ENCODE data around the gene ZC3H7B.
"Not testable (repeated sequence)": the region's sequence is repeated elsewhere in the genome, so short reads cannot be mapped to it uniquely, and the experiment has no call there.

Gene ZC3H7B

DNA sequence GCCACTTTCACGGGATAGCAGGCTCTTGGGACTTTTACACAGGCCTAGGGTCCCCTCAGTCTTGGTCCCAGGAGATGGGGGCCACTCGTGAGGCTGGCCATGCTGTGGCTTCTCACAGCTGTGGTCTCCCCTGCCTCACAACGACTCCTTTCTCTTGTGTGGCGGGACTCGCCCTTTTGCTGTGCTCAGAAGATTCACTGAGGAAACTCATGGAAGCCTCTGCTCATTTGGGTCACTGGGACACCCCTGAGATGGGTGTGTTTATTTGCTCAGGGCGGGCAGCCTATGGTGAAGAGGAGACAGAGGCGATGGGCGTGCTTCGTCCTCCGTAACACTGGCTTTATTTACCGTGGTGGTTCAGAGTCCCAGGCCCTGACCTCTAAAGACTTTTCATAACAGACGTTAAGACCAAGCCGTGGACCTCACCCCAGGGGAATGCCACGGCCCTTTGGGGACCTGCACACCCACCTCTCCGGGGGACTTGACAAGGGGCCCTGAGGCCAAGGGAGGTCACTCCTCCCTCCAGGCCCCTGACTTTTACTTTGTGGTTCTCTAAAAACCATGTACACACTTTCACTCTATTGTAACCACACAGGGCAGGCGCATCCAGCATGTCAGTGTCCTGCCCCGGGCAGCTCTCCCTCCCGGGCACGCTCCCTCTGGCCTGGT, 96.0 kb downstream of the ZC3H7B start:
- TF ChIP-seq GABPA (IDR thresholded peaks at IDR 0.05; ENCODE audit: low read depth) (no peak), POLR2AphosphoS5 (IDR thresholded peaks at IDR 0.05; ENCODE audit: low read depth) (no peak), CTCF (IDR thresholded peaks at IDR 0.05; ENCODE audit: insufficient read depth, low read length) (no peak), SPI1 (IDR thresholded peaks at IDR 0.05; ENCODE audit: borderline replicate concordance, low read depth) (no peak)
- TF ChIP-seq, protein P1, sequence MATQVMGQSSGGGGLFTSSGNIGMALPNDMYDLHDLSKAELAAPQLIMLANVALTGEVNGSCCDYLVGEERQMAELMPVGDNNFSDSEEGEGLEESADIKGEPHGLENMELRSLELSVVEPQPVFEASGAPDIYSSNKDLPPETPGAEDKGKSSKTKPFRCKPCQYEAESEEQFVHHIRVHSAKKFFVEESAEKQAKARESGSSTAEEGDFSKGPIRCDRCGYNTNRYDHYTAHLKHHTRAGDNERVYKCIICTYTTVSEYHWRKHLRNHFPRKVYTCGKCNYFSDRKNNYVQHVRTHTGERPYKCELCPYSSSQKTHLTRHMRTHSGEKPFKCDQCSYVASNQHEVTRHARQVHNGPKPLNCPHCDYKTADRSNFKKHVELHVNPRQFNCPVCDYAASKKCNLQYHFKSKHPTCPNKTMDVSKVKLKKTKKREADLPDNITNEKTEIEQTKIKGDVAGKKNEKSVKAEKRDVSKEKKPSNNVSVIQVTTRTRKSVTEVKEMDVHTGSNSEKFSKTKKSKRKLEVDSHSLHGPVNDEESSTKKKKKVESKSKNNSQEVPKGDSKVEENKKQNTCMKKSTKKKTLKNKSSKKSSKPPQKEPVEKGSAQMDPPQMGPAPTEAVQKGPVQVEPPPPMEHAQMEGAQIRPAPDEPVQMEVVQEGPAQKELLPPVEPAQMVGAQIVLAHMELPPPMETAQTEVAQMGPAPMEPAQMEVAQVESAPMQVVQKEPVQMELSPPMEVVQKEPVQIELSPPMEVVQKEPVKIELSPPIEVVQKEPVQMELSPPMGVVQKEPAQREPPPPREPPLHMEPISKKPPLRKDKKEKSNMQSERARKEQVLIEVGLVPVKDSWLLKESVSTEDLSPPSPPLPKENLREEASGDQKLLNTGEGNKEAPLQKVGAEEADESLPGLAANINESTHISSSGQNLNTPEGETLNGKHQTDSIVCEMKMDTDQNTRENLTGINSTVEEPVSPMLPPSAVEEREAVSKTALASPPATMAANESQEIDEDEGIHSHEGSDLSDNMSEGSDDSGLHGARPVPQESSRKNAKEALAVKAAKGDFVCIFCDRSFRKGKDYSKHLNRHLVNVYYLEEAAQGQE (IDR thresholded peaks at IDR 0.05; ENCODE audit: insufficient replicate concordance, low read depth), result no peak
- Histone ChIP-seq H3K27ac (replicated peaks) (no peak overlapping the region), H3K27me3 (ENCODE audit: insufficient read depth, poor library complexity, severe bottlenecking) (no peaks in the 10 kb centered on the region), H3K4me3 (replicated peaks; ENCODE audit: insufficient read depth, low read length) (no peak overlapping the region)
- no peak for DNase-seq (ENCODE audit: low read depth in 1 of 2, low spot score in 1 of 2)

DNA sequence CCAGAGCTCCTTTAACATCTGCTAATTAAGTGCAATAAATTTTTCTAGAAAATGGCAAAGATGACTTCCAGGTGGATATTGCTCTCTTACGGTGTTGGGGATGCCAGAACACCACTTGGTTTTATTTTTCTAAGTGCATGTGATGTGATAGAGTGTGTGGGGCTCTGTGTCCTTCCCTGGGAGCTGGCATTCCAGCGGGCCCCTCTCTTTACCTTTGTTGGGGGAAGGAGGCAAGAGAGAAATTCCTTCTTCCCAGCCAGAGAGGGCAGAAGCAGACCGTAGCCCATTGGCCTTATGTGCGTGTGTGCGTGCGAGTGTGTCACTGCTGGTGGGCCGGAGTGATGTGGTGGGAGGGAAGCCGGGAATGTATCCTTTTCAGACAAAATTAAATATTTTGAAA, 97.6 kb downstream of the ZC3H7B start:
- no peak for DNase-seq (ENCODE audit: low read depth in 1 of 2, low spot score in 1 of 2)
- TF ChIP-seq CTCF (IDR thresholded peaks at IDR 0.05; ENCODE audit: insufficient read depth, low read length) (no peak), SPI1 (IDR thresholded peaks at IDR 0.05; ENCODE audit: borderline replicate concordance, low read depth) (no peak), GABPA (IDR thresholded peaks at IDR 0.05; ENCODE audit: low read depth) (no peak), POLR2AphosphoS5 (IDR thresholded peaks at IDR 0.05; ENCODE audit: low read depth) (no peak)
- TF ChIP-seq, protein P1 (IDR thresholded peaks at IDR 0.05; ENCODE audit: insufficient replicate concordance, low read depth), result no peak
- H3K4me3 ChIP-seq (replicated peaks; ENCODE audit: insufficient read depth, low read length), result no peak overlapping the region
- H3K27ac ChIP-seq (replicated peaks), result no peak overlapping the region
- H3K27me3 ChIP-seq (ENCODE audit: insufficient read depth, poor library complexity, severe bottlenecking), result no peaks in the 10 kb centered on the region

DNA sequence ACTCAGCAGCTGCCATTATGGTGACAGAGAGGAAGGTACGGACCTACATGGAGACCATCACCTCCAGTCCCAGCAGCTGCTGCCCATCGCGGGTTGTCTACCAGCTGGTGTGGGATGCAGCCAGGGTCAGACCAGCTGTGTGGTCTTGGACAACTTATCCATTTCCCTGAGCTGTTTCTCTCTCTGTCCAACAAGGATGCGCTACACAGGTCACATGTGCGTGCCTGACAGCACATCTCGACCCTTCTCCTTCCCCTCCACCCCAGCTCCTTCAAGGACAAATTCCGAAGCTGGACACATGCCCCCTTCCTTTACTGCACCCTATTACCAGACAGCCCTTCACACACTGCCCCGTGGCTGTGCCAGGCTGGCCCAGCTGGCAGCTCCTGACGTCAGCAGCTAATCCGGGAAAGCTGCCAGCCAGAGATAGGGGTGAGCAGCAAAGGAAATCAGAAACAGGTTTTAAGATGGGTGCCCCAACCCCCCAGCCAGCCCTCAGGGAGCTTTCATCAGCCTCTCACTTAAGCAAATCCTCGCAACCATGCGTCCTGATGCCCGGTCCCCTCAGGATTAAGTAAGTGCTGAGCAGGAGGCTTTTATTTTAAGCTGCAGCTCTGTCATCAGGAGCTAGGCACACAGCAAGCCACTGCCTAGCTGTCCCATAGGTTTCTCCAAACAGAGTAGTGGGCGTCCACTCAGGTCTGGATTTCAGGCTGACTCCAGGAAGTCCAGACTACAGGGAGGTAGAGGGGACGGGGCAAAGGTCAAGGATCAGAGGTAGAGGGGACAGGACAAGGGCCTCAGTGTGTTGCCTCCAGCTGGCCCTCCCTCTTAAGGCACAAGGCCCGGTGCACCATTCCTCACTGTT, 100.7 kb downstream of the ZC3H7B start:
- Histone ChIP-seq H3K27me3 (ENCODE audit: insufficient read depth, poor library complexity, severe bottlenecking) (no peaks in the 10 kb centered on the region), H3K27ac (replicated peaks) (no peak overlapping the region), H3K4me3 (replicated peaks; ENCODE audit: insufficient read depth, low read length) (no peak overlapping the region)
- no peak for DNase-seq (ENCODE audit: low read depth in 1 of 2, low spot score in 1 of 2)
- TF ChIP-seq, protein P1 (IDR thresholded peaks at IDR 0.05; ENCODE audit: insufficient replicate concordance, low read depth), result no peak
- no peak for TF ChIP-seq GABPA (IDR thresholded peaks at IDR 0.05; ENCODE audit: low read depth)
- no peak for TF ChIP-seq CTCF (IDR thresholded peaks at IDR 0.05; ENCODE audit: insufficient read depth, low read length)
- TF ChIP-seq POLR2AphosphoS5 (IDR thresholded peaks at IDR 0.05; ENCODE audit: low read depth), result no peak
- no peak for TF ChIP-seq SPI1 (IDR thresholded peaks at IDR 0.05; ENCODE audit: borderline replicate concordance, low read depth)

- not testable (repeated sequence) for DNase-seq (ENCODE audit: low read depth in 1 of 2, low spot score in 1 of 2); H3K27ac ChIP-seq (replicated peaks); H3K4me3 ChIP-seq (replicated peaks; ENCODE audit: insufficient read depth, low read length); H3K27me3 ChIP-seq (ENCODE audit: insufficient read depth, poor library complexity, severe bottlenecking)
Observed at GRCh38 chr22:41402851-41403250, 101.5 kb downstream of the ZC3H7B start.
